Stimulated activated CD8-positive, alpha-beta memory T cell treated with anti-CD3 and anti-CD28 coated beads, Interleukin-15, amount 100 ng/mL, for 24 hours (primary cell): ENCODE results near the gene MPG.

Source experiments
- DNase-seq: peaks from one replicate; pipeline ENCODE4 v3.0.0-alpha.2; 2020; ENCODE audit warnings: low read depth

MPG gene

DNA sequence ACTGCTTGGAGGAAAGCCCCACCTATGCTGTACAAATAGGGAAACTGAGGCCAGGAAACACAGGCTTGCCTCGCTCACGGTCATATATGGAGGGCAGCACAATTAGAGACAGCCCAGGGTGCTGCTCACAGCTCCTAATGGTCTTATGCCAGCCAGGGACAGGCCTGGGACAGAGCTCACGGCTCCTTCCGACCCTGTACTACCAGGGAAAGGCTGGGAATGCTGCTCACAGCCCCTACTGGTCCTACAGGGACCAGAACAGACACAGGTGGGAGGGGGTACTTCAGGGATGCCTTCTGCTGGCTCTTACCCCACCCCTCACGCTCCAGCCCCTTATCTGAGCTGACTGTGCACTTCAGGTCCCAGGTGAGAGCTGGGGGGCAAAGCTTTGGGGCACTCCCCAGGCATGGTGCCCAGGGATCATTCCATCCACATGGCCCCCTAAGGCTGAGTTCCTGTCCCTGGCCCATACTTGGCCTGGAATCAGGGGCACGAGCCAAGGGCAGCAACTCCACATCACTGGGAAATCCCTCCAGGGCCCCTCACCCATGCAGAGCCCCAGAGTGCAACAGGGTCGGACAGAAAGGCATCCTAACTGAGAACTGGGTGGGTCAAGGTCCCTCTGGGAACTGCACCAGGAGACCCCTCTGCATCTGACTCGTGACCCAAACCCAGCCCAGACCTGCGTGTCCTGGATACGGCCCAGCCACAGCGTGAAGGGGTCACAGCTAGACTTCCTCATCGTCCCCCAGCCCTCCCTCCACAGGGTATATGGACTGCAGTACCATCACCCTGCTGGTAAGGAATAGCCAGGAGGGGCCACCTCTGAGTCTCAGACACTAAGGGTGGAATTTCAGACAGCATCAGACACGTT lies 11.5 kb upstream of the MPG start:
- DNase-seq: no peak

DNA sequence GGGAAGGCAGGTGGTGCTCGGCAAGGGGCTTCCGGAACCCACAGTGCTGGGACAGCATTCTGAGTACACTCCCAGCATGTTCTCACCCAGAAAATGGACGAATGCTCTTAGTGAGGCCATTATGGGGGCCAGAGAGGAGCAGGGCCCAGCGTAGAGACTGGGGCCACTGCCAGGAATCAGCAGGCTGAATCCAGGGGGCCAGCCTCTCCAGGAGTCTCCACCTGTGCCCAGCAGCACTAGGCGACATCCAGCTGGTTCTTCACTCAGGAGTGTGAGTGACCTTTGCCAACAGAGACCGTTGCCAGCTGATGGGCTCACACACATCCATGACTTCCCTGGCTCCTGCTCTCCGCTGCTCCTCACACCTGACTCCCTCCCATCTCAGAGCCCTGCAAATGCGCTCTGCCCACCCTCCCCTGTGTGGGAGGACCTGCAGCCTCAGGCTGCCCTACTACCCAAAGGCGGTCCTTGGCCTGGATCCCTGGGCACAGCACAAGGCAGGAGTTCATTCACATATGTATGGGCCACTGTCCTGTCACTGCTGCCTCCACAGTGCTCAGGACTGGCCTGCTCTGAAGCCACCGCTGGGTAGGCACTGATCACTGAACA lies 10.7 kb upstream of the MPG start:
- DNase-seq: no peak

- DNase-seq: no peak
These were observed 9.9 kb upstream of the MPG start for GRCh38 chr16:67884-68789.

DNA sequence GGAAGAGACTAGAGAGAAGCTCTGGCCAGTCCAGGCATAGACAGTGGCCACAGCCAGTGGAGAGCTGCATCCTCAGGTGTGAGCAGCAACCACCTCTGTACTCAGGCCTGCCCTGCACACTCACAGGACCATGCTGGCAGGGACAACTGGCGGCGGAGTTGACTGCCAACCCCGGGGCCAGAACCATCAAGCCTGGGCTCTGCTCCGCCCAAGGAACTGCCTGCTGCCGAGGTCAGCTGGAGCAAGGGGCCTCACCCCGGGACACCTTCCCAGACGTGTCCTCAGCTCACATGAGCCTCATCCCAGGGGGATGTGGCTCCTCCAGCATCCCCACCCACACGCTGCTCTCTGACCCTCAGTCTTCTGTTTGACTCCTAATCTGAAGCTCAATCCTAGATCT lies 8.8 kb upstream of the MPG start:
- no peak for DNase-seq

- no peak for DNase-seq
These were observed 6.8 kb upstream of the MPG start for GRCh38 chr16:71210-71539.

- DNase-seq: no peak
These were observed 6.3 kb upstream of the MPG start for GRCh38 chr16:71540-72401.

DNA sequence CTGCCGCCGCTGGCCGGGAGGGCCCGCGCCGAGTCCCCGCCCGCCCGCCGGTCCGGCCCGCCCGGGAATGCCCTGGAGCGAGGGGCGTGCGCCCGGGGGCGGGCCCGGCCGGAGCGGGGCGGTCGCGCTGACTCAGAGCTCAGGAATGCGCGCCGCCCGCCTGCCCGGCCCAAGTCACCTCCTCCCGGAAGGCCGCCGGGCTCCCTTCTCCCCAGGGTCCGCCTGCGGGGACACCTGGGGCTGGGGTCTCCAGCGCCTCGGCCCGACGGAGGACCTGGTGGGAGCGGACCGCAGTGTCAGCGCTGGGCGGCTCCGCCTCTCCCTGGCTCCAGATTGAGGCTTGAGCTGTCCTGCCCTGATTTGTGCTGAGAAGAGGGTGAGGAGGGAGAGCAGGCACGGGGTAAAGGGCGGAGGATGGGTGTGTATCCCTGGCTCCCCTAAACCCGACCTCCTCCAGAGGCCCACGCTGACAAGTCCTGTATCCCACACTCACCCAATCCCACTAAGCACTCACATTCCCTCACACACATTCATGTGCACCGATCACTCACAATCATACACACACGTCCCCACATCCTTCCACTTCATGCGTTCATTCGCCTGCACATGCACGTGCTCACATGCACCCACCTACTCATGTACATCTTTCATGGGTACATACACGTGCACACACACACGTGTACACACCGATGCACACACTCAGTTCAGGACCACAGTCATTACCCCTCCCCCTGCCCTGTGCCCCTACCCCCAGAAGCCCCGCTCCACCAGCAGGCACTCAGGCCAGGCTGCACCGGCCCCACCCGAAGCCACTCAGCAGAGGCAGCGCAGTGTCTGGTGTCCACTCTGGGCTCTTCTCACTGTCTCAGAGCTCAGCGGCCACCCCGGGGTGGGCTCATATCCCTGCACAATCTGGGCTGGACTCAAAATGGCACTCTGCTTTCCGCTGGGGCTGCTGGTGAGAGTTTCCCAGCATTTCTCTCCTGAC lies 5.2 kb upstream of the MPG start, which contains the start of gene RHBDF1:
TSS of gene RHBDF1 (minus strand) at position 71 of the 988 bp plus-strand sequence. CDS start 7,616 bp downstream, outside the sequence.
- no peak for DNase-seq

GRCh38 chr16:74051-74746 lies 3.8 kb upstream of the MPG start:
- no peak for DNase-seq

DNA sequence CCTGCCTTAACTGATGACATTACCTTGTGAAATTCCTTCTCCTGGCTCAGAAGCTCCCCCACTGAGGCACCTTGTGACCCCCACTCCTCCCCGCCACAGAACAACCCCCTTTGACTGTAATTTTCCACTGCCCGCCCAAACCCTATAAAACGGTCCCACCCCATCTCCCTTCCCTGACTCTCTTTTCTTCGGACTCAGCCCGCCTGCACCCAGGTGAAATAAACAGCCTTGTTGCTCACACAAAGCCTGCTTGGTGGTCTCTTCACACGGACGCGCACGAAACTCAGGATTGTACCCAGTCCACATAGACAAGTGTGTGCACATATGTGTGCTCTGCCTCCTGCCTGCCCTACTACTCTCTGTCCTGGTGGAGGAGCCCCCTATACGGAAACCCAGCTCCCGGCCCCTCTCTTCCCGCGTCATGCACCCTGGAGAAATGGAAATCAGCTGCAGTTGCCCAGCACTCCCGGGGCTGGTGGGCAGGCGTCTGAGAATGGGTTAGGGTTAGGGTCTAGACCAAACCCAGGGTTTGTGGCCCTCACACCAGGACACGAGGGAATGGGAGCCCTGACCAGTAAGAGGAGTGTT lies 3.2 kb upstream of the MPG start:
- DNase-seq: no peak

DNA sequence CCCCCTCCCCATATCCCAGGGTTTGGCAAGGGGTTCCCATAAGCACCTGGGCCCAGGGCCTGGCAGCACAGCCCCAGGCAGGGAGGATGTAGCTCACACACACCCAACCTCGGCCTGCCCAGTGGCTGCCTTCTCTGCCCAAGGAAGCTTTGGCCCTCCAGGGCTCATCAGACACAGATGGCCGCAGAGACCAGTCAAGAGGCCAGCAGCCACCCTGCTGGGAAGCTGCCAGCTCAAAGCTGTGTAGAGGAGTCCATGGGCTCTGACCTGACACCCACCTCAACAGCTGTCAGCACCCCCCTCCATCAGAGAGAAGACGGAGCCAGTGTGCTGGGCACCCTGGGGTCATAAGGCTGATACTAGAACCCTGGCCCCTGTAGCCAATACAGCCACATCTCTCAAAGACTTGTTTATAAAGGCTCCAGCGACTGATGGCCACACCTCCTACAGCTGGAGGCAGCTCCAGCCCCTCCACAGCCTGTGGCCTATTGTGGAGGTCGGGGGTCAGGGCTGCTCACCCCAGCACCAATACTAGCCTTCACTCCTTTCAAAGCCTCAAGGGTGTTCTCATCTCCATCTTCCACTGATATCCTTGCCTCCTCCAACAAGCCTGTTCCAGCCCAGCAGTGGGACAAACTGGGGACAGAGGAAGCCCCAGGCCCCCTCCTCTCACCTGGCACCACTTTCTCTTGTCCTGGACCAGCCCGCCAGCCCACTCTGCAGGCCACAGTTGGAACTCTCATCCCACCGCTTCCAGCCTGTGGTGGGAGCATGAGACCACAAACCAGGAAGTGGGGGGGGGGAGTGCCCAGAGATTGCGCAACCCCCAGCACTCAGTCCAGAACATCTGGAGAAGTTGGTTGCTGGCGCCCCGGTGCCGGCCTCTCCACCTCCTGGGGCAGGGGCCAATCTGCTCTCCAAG lies 2.2 kb upstream of the MPG start:
- DNase-seq: no peak

DNA sequence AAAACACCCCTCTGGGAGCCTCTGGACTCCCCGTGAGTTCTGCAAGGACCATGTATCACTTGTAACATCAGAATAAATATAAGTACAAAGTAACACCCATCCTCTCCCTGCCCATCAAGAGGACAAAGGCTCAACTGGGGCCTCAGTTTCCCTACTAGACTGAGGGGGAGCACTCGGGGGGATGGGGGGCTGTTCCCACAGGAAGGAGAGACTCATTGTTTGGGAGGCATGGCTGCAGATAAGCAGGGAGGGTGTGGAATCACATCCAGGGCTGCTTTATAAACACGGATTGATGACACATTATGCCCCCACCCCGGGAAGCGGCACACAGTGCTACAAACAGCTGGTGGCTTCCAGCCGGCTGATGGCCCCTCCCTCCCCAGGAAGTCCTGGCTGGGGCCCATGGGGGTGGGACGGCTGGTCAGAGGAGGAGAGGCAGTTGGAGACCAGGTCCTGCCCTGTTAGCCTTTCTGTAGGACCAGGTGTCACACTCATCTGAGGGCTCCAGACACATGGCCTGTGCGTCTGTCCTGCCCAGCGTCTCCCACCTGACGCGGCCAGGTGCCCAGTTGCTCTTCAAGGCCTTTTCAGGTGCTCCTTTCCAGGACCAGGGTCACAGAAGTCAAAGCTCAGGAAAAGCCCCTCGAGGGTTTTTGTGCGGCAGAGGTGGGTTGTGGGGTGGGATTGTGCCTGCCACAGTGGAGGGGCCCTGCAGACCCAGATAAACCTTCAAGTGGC lies 1.3 kb upstream of the MPG start:
- no peak for DNase-seq

DNA sequence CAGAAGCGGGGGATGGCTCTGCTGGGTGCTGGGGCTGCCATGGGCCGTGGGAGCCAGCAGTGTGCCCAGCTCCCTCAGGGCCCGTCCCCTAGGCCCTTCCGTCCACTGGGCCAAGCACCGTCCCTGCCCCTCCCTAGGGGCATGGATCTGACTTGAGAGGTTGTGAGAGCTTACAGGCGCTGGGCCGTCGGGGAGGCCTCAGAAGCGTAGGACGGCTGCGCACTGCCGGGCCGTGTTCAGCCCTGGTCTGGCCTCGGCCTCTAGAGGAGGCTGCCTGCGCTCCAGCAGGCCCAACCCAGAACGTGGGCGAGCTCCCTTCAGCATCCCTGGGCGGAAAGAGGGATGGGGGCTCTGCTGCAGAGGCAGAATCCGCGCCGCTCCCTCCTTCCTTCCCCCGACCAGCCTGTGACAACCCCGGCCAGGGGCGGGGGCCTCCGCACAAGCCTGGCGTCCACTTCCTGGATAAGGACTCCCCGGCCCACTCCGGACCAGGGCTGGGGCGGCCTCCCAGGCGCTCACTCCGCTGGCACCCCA lies 685 bp upstream of the MPG start:
- DNase-seq: no peak

GRCh38 chr16:78444-79150 lies 572 bp downstream of the MPG start:
- no peak for DNase-seq

- no peak for DNase-seq
These were observed 1.4 kb downstream of the MPG start for GRCh38 chr16:79151-80054.

DNA sequence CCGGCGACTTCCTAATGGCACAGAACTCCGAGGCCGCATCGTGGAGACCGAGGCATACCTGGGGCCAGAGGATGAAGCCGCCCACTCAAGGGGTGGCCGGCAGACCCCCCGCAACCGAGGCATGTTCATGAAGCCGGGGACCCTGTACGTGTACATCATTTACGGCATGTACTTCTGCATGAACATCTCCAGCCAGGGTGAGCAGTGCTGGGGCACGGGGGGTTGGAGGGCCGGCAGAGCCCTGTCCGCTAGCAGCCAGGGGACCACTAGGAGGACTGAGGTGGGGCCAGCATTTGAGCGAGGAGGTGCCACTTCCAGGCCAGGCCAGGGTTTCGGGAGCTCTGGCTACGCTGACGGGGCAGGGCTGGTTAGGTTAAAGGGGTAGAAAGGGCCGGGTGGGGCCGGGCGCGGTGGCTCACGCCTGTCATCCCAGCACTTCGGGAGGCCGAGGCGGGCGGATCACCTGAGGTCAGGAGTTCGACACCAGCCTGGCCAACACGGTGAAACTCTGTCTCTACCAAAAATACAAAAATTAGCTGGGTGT lies 5.1 kb downstream of the MPG start:
- no peak for DNase-seq
